ENCODE measurements around the gene FGF1. TPM values are rescaled to one million over a fixed set of nuclear protein-coding genes. Genes with fewer than 3 reads are reported as not detected.
A peak's percentile ranks its signal among the peaks of the same experiment; 100 is the strongest.

Gene FGF1
- total and polyA plus RNA-seq, 2 of the 4 experiments (the other 2 are of a cell fraction): 7.6 to 7.7 TPM

- peak overlapping the region; percentile 39; the same call in 1 of the 2 replicates for H2BK120ac ChIP-seq (ENCODE audit: low read depth, low read length)
- H3K9me3 ChIP-seq (ENCODE audit: control insufficient read depth, insufficient read depth, low read length): no peaks in the 10 kb centered on the region
- ChIA-PET POLR2A (ENCODE audit: unreplicated experiment) (no interaction called here), CTCF (no interaction called here)
- H2AFZ ChIP-seq (replicated peaks; ENCODE audit: low read length, poor library complexity): no peak overlapping the region
- no peaks in the 10 kb centered on the region for H3K27me3 ChIP-seq (ENCODE audit: control insufficient read depth, insufficient read depth, low read length)
- peak overlapping the region in 1 of 2 experiments; percentile 13; a peak in 1 of 4 replicates for H4K8ac ChIP-seq (ENCODE audit: low read depth in 2 of 2, low read length in 2 of 2)
- no peak overlapping the region for H3K27ac ChIP-seq (ENCODE audit: insufficient read depth, low read length)
- H3K23ac ChIP-seq (ENCODE audit: low read depth, low read length): no peak overlapping the region
- H3K18ac ChIP-seq (ENCODE audit: low read depth, low read length): no peak overlapping the region
- no peak overlapping the region for H3K4me2 ChIP-seq (ENCODE audit: low read depth, low read length)
- H3K9me1 ChIP-seq (ENCODE audit: insufficient read depth, low read length): no peaks in the 10 kb centered on the region; the same call in 1 of the 2 replicates
- ATAC-seq (ENCODE audit: low read depth) (no peak), DNase-seq (no peak)
- no peaks in the 10 kb centered on the region for H4K20me1 ChIP-seq (ENCODE audit: insufficient read depth, low read length)
- no peak overlapping the region for H4K91ac ChIP-seq (ENCODE audit: insufficient read depth, low read depth, low read length)
- in situ Hi-C loops (cut with MboI; ENCODE audit: low sequenced_read_pairs): no loop called here
- no peaks in the 10 kb centered on the region for H3K36me3 ChIP-seq (ENCODE audit: control insufficient read depth, insufficient read depth, low read length)
- intact Hi-C loops (cut with micrococcal nuclease): no loop called here
- no peak overlapping the region for H3K56ac ChIP-seq (ENCODE audit: extremely low read depth, insufficient read depth, low read length)
- WGBS, 2 experiments (ENCODE audit: extremely low coverage in 2 of 2, insufficient read length in 1 of 2): 74% methylated on average over 2 of the region's 7 CpGs; no CpG with 5 or more reads in 1 of the 2 experiments
- peaks cover 6% of the 10 kb centered on the region for H3K4me1 ChIP-seq (ENCODE audit: control insufficient read depth, insufficient read depth, low read length)
- no peaks in the 10 kb centered on the region for H3K79me1 ChIP-seq (ENCODE audit: low read depth in 1 of 2, low read length in 2 of 2)
- no peak overlapping the region for H3K9ac ChIP-seq (ENCODE audit: low read depth, low read length)
- H2BK15ac ChIP-seq (ENCODE audit: low read depth, low read length): 0 out of 3 replicates have a peak overlapping the region, but pooled peaks have one; percentile 10
- H3K4me3 ChIP-seq (ENCODE audit: insufficient read depth, low read depth, low read length): no peak overlapping the region
- no peak for TF ChIP-seq CEBPB (IDR thresholded peaks at IDR 0.05; ENCODE audit: low read depth, low read length)
- TF ChIP-seq MXI1 (IDR thresholded peaks at IDR 0.05; ENCODE audit: borderline replicate concordance, low read depth, low read length): no peak
- TF ChIP-seq ELK1 (IDR thresholded peaks at IDR 0.05; ENCODE audit: borderline replicate concordance, low read depth, low read length): no peak
- no peak for TF ChIP-seq POLR2A (IDR thresholded peaks at IDR 0.05; ENCODE audit: low read depth, low read length)
- no peak overlapping the region for H3K4ac ChIP-seq (ENCODE audit: low read depth, low read length)
- no peak overlapping the region for H2AK5ac ChIP-seq (ENCODE audit: low read depth, low read length)
- dilution Hi-C loops (cut with HindIII; ENCODE audit: low sequenced_read_pairs, unreplicated experiment): no loop called here
- H2BK20ac ChIP-seq (ENCODE audit: low read depth, low read length): peak overlapping the region; percentile 26; the same call in 1 of the 2 replicates
- H2BK5ac ChIP-seq (ENCODE audit: low read depth, low read length, poor library complexity, severe bottlenecking): no peak overlapping the region
- no peak overlapping the region for H2AK9ac ChIP-seq (replicated peaks; ENCODE audit: low read depth, low read length, poor library complexity)
- H4K5ac ChIP-seq (ENCODE audit: low read depth, low read length): peak overlapping the region; percentile 29; the same call in 1 of the 2 replicates
- no TSS peak for BruUV-seq (replicated peaks)
- no peak overlapping the region; the same call in 1 of the 2 replicates for H3K14ac ChIP-seq (replicated peaks; ENCODE audit: low read depth, low read length)
These were observed 54.9 kb downstream of the FGF1 start for GRCh38 chr5:142630927-142631539.
